ENCODE measurements around the gene FHIT.

The FHIT gene

DNA sequence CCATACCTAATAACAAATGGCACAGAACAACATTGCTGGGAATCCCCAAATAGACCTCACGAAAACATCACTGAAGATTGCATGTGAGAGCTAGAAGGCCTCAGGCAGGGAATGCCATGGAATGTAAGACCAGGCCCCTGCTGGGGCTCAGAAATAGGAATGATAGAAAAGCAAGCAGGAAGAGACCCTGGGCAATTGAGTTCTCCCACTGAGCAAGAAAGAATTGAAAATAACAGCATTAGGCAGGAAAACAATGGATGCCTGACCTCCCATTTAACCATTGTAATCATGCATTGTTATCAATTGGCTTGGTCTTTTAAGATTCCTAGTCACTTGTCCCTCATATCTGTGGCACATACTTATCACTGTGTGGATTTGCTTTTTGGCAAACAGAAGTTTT is 581.6 kb downstream of the FHIT start:
- no peaks in the 10 kb centered on the region for H3K4me1 ChIP-seq (ENCODE audit: control insufficient read depth, insufficient read depth, low read length, unreplicated experiment)
- no peak overlapping the region for H3K27ac ChIP-seq (ENCODE audit: low read depth, low read length)
- no peak overlapping the region for H2AFZ ChIP-seq (ENCODE audit: low read length, unreplicated experiment)
- H3K4me3 ChIP-seq (ENCODE audit: low read depth, low read length), result no peak overlapping the region
- no peaks in the 10 kb centered on the region for H3K79me2 ChIP-seq (ENCODE audit: control insufficient read depth, insufficient read depth, low read length, unreplicated experiment)
- no peaks in the 10 kb centered on the region for H3K36me3 ChIP-seq (ENCODE audit: insufficient read depth, low read length)
- H3K27me3 ChIP-seq (ENCODE audit: insufficient read depth, low read length), result no peaks in the 10 kb centered on the region

GRCh38 chr3:60660026-60660425 is 591.2 kb downstream of the FHIT start:
- Histone ChIP-seq H3K27me3 (ENCODE audit: insufficient read depth, low read length) (no peaks in the 10 kb centered on the region), H3K4me3 (ENCODE audit: low read depth, low read length) (no peak overlapping the region), H3K4me1 (ENCODE audit: control insufficient read depth, insufficient read depth, low read length, unreplicated experiment) (no peaks in the 10 kb centered on the region), H3K79me2 (ENCODE audit: control insufficient read depth, insufficient read depth, low read length, unreplicated experiment) (no peaks in the 10 kb centered on the region), H2AFZ (ENCODE audit: low read length, unreplicated experiment) (no peak overlapping the region), H3K36me3 (ENCODE audit: insufficient read depth, low read length) (no peaks in the 10 kb centered on the region), H3K27ac (ENCODE audit: low read depth, low read length) (no peak overlapping the region)

GRCh38 chr3:60659098-60659497 is 592.2 kb downstream of the FHIT start:
- no peak overlapping the region for H2AFZ ChIP-seq (ENCODE audit: low read length, unreplicated experiment)
- no peaks in the 10 kb centered on the region for H3K36me3 ChIP-seq (ENCODE audit: insufficient read depth, low read length)
- H3K79me2 ChIP-seq (ENCODE audit: control insufficient read depth, insufficient read depth, low read length, unreplicated experiment), result no peaks in the 10 kb centered on the region
- no peak overlapping the region for H3K27ac ChIP-seq (ENCODE audit: low read depth, low read length)
- no peaks in the 10 kb centered on the region for H3K4me1 ChIP-seq (ENCODE audit: control insufficient read depth, insufficient read depth, low read length, unreplicated experiment)
- no peak overlapping the region for H3K4me3 ChIP-seq (ENCODE audit: low read depth, low read length)
- no peaks in the 10 kb centered on the region for H3K27me3 ChIP-seq (ENCODE audit: insufficient read depth, low read length)

DNA sequence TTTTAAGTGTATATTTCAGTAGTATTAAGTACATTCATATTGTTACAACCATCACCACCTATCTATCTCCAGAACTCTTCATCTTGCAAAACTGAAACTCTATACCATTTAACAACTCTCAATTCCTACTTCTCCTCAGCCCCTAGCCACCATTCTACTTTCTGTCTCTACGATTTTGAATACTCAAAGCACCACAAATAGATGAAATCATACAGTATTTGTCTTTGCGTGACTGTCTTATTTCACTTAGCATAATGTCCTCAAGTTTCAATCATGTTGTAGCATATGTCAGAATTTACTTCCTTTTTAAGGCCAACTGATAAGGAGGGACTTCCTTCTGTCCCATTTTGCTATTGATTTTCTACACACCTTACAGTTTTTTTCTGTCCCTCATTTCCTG is 593.3 kb downstream of the FHIT start:
- H3K4me3 ChIP-seq (ENCODE audit: low read depth, low read length), result no peak overlapping the region
- no peaks in the 10 kb centered on the region for H3K79me2 ChIP-seq (ENCODE audit: control insufficient read depth, insufficient read depth, low read length, unreplicated experiment)
- H3K27me3 ChIP-seq (ENCODE audit: insufficient read depth, low read length), result no peaks in the 10 kb centered on the region
- no peaks in the 10 kb centered on the region for H3K4me1 ChIP-seq (ENCODE audit: control insufficient read depth, insufficient read depth, low read length, unreplicated experiment)
- H3K36me3 ChIP-seq (ENCODE audit: insufficient read depth, low read length), result no peaks in the 10 kb centered on the region
- no peak overlapping the region for H2AFZ ChIP-seq (ENCODE audit: low read length, unreplicated experiment)
- H3K27ac ChIP-seq (ENCODE audit: low read depth, low read length), result no peak overlapping the region

DNA sequence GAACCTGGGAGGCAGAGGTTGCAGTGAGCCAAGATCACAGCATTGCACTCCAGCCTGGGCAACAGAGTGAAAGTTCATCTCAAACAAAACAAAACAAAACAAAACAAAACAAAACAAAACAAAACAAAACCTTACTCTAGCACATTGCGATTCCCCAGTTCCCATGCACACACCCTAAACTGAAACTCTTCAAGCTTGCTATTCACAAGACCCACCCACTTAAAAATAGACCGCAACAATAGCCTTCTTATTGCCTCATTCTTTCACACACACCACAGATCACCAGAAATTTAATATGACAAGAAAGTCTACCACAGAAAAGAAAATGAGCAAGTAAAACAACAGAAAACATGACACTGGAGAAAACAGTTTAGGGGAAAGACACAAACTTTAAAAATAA is 598.4 kb downstream of the FHIT start:
- Histone ChIP-seq H3K36me3 (ENCODE audit: insufficient read depth, low read length) (no peaks in the 10 kb centered on the region), H3K27me3 (ENCODE audit: insufficient read depth, low read length) (no peaks in the 10 kb centered on the region), H3K4me1 (ENCODE audit: control insufficient read depth, insufficient read depth, low read length, unreplicated experiment) (no peaks in the 10 kb centered on the region), H3K27ac (ENCODE audit: low read depth, low read length) (no peak overlapping the region), H2AFZ (ENCODE audit: low read length, unreplicated experiment) (no peak overlapping the region), H3K4me3 (ENCODE audit: low read depth, low read length) (no peak overlapping the region), H3K79me2 (ENCODE audit: control insufficient read depth, insufficient read depth, low read length, unreplicated experiment) (no peaks in the 10 kb centered on the region)

- Histone ChIP-seq H3K36me3 (ENCODE audit: insufficient read depth, low read length) (no peaks in the 10 kb centered on the region), H3K79me2 (ENCODE audit: control insufficient read depth, insufficient read depth, low read length, unreplicated experiment) (no peaks in the 10 kb centered on the region), H3K4me1 (ENCODE audit: control insufficient read depth, insufficient read depth, low read length, unreplicated experiment) (no peaks in the 10 kb centered on the region), H3K27ac (ENCODE audit: low read depth, low read length) (no peak overlapping the region), H2AFZ (ENCODE audit: low read length, unreplicated experiment) (no peak overlapping the region), H3K4me3 (ENCODE audit: low read depth, low read length) (no peak overlapping the region), H3K27me3 (ENCODE audit: insufficient read depth, low read length) (no peaks in the 10 kb centered on the region)
Observed at GRCh38 chr3:60651799-60652198, 599.5 kb downstream of the FHIT start.

DNA sequence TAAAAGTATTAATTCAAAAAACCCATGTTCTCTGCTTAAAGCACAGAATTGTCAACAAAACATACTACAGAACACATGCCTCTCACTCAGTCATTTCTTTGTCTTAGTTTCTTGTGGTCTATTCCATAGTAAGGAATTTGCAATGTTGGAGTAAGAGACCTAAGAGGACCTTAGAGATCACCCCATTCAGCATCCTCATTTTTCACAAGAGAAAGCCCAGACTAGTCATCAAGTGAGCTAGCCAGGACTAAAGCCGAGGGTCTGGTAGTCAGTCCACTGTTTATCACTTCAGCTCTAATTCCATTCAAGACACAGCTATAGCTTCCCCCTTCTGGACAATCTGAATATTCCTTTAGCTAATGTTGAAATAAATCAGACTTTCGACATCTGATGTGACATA is 601.1 kb downstream of the FHIT start:
- H3K4me1 ChIP-seq (ENCODE audit: control insufficient read depth, insufficient read depth, low read length, unreplicated experiment), result no peaks in the 10 kb centered on the region
- H3K4me3 ChIP-seq (ENCODE audit: low read depth, low read length), result no peak overlapping the region
- no peak overlapping the region for H2AFZ ChIP-seq (ENCODE audit: low read length, unreplicated experiment)
- H3K79me2 ChIP-seq (ENCODE audit: control insufficient read depth, insufficient read depth, low read length, unreplicated experiment), result no peaks in the 10 kb centered on the region
- no peaks in the 10 kb centered on the region for H3K27me3 ChIP-seq (ENCODE audit: insufficient read depth, low read length)
- no peaks in the 10 kb centered on the region for H3K36me3 ChIP-seq (ENCODE audit: insufficient read depth, low read length)
- H3K27ac ChIP-seq (ENCODE audit: low read depth, low read length), result no peak overlapping the region

DNA sequence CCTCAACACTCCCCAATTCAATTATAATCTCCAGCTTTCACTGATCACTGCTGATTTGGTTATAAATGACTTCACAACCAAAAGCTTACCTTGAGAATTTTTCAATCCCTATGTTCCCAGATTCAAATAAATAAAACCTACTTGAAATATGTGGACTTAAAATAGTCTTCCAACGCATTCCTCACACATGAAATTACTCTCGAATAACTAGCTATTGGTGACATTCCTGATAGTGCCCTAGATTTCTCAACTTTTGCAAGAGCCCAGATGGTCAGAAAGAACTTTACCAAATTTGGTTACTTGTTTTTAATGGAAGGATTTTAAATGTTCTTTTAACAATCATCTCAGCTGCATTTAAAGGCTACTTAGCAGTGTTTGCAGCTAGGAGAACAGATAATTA is 605.5 kb downstream of the FHIT start:
- Histone ChIP-seq H3K4me3 (ENCODE audit: low read depth, low read length) (no peak overlapping the region), H3K79me2 (ENCODE audit: control insufficient read depth, insufficient read depth, low read length, unreplicated experiment) (no peaks in the 10 kb centered on the region), H3K27ac (ENCODE audit: low read depth, low read length) (no peak overlapping the region), H3K27me3 (ENCODE audit: insufficient read depth, low read length) (no peaks in the 10 kb centered on the region), H3K4me1 (ENCODE audit: control insufficient read depth, insufficient read depth, low read length, unreplicated experiment) (no peaks in the 10 kb centered on the region), H3K36me3 (ENCODE audit: insufficient read depth, low read length) (no peaks in the 10 kb centered on the region), H2AFZ (ENCODE audit: low read length, unreplicated experiment) (no peak overlapping the region)

GRCh38 chr3:60643831-60644230 is 607.4 kb downstream of the FHIT start:
- Histone ChIP-seq H3K36me3 (ENCODE audit: insufficient read depth, low read length) (no peaks in the 10 kb centered on the region), H3K79me2 (ENCODE audit: control insufficient read depth, insufficient read depth, low read length, unreplicated experiment) (no peaks in the 10 kb centered on the region), H3K4me1 (ENCODE audit: control insufficient read depth, insufficient read depth, low read length, unreplicated experiment) (no peaks in the 10 kb centered on the region)

GRCh38 chr3:60641354-60641753 is 609.9 kb downstream of the FHIT start:
- Histone ChIP-seq H3K36me3 (ENCODE audit: insufficient read depth, low read length) (no peaks in the 10 kb centered on the region), H3K4me3 (ENCODE audit: low read depth, low read length) (no peak overlapping the region), H2AFZ (ENCODE audit: low read length, unreplicated experiment) (no peak overlapping the region), H3K27me3 (ENCODE audit: insufficient read depth, low read length) (no peaks in the 10 kb centered on the region), H3K27ac (ENCODE audit: low read depth, low read length) (no peak overlapping the region), H3K4me1 (ENCODE audit: control insufficient read depth, insufficient read depth, low read length, unreplicated experiment) (no peaks in the 10 kb centered on the region), H3K79me2 (ENCODE audit: control insufficient read depth, insufficient read depth, low read length, unreplicated experiment) (no peaks in the 10 kb centered on the region)

More at GRCh38 chr3:60643831-60644230, 607.4 kb downstream of the FHIT start:
- Histone ChIP-seq H3K27me3 (ENCODE audit: insufficient read depth, low read length) (no peaks in the 10 kb centered on the region), H3K27ac (ENCODE audit: low read depth, low read length) (no peak overlapping the region), H2AFZ (ENCODE audit: low read length, unreplicated experiment) (no peak overlapping the region), H3K4me3 (ENCODE audit: low read depth, low read length) (no peak overlapping the region)

GRCh38 chr3:60636846-60637245 is 614.4 kb downstream of the FHIT start:
- Histone ChIP-seq H2AFZ (ENCODE audit: low read length, unreplicated experiment) (no peak overlapping the region), H3K27me3 (ENCODE audit: insufficient read depth, low read length) (peaks cover 3% of the 10 kb centered on the region; the same call in 1 of the 2 replicates), H3K79me2 (ENCODE audit: control insufficient read depth, insufficient read depth, low read length, unreplicated experiment) (no peaks in the 10 kb centered on the region), H3K27ac (ENCODE audit: low read depth, low read length) (no peak overlapping the region), H3K4me3 (ENCODE audit: low read depth, low read length) (no peak overlapping the region), H3K4me1 (ENCODE audit: control insufficient read depth, insufficient read depth, low read length, unreplicated experiment) (no peaks in the 10 kb centered on the region), H3K36me3 (ENCODE audit: insufficient read depth, low read length) (no peaks in the 10 kb centered on the region)

Measured in ACC112 (cell line).